Right lobe of liver (tissue), 6 donors: ENCODE data around the gene CEND1. TPM values are rescaled to one million over a fixed set of nuclear protein-coding genes. Genes with fewer than 3 reads are reported as not detected.

Experiments used
- ATAC-seq, 4 donors: fragments of 200-7000 bp; cut with Tn5 transposase; one replicate each; pipeline ENCODE4 v1.9.1; 2020; ENCODE audit warnings: mild to moderate bottlenecking in 4 of 4, moderate library complexity in 4 of 4
- DNase-seq, 3 donors: peaks; one replicate each; pipeline ENCODE4 v3.0.0-alpha.2; 2020
- H3K27ac ChIP-seq, 3 donors: fragments of 200-600 bp; one replicate each; pipeline ENCODE4 v1.8.0; 2022
- H3K27me3 ChIP-seq, 2 donors: fragments of 200-600 bp; one replicate each; pipeline ENCODE4 v1.8.0; 2022
- H3K36me3 ChIP-seq, 4 donors: fragments of 200-600 bp; sonication (generic) in 1 of 4; one replicate each; pipeline versions ENCODE4 v1.5.1 to v1.8.0; 2017 to 2022; ENCODE audit warnings: control low read depth in 1 of 4
- H3K4me1 ChIP-seq, 4 donors: fragments of 200-600 bp; sonication (generic) in 1 of 4; one replicate each; pipeline versions ENCODE4 v1.5.1 to v1.8.0; 2017 to 2022; ENCODE audit warnings: control low read depth in 1 of 4
- H3K4me3 ChIP-seq, 3 donors: fragments of 200-600 bp; one replicate each; pipeline ENCODE4 v1.8.0; 2022
- H3K9me3 ChIP-seq, 4 donors: fragments of 200-600 bp; sonication (generic) in 1 of 4; one replicate each; pipeline versions ENCODE4 v1.5.1 to v1.8.0; 2017 to 2022; ENCODE audit warnings: control low read depth in 1 of 4
- POLR2A ChIP-seq: fragments of 450-650 bp; IDR thresholded peaks from one replicate; pipeline ENCODE4 v1.6.1; 2017; ENCODE audit warnings: antibody characterized with exemption, mild to moderate bottlenecking
- WGBS: methylation state at CpG from one replicate; pipeline ENCODE4 v1.1.6; 2018; ENCODE audit warnings: low coverage, low lambda C conversion rate; ENCODE audit not compliant: insufficient coverage; ENCODE audit errors: missing lambda C conversion rate; 5-methylcytosine and 5-hydroxymethylcytosine counted together
- intact Hi-C, 2 donors: fragments of 100-400 bp; cut with DNase I; formaldehyde crosslinking; loops; one replicate each; pipeline versions ENCODE4 v1.11.2 to v1.14.1; 2022
- total RNA-seq, 6 experiments: library from RNA; depleted of rRNA in 2 of 6; stranded (reverse); fragments of >200 nt in 2 of 6; fragmentation: NEBNext Ultra II Directional in 3 of 6; extraction: Animal tissue kit (Norgen Biotek cat#: 25700) in 3 of 6; gene quantifications; one replicate each; pipeline versions ENCODE4 v1.1.0 to v1.2.4, GENCODE V29; 2016 to 2023
- TF ChIP-seq, protein P1 (sequence below), 4 donors: fragments of 200-600 bp in 3 of 4; fragments of 450-650 bp in 1 of 4; IDR thresholded peaks; one replicate each; pipeline versions ENCODE4 v1.5.1 to v1.8.0; 2016 to 2022; ENCODE audit warnings: antibody characterized with exemption in 4 of 4, mild to moderate bottlenecking in 2 of 4
- donor health status: DM: no; HTN: yes; CAD: no.
- donor health status: DM: no; HTN: no; CAD: no.
- donor health status: DM: no; HTN: no; CAD: no.
- donor health status: DM: no; HTN: yes; CAD: no.
- donor health status: DM: no; HTN: yes; CAD: no.

The CEND1 gene
- total RNA-seq, 6 experiments from 2014 or later, result not detected

- H3K9me3 ChIP-seq, result no peaks in the 10 kb centered on the region
- TF ChIP-seq, protein P1, sequence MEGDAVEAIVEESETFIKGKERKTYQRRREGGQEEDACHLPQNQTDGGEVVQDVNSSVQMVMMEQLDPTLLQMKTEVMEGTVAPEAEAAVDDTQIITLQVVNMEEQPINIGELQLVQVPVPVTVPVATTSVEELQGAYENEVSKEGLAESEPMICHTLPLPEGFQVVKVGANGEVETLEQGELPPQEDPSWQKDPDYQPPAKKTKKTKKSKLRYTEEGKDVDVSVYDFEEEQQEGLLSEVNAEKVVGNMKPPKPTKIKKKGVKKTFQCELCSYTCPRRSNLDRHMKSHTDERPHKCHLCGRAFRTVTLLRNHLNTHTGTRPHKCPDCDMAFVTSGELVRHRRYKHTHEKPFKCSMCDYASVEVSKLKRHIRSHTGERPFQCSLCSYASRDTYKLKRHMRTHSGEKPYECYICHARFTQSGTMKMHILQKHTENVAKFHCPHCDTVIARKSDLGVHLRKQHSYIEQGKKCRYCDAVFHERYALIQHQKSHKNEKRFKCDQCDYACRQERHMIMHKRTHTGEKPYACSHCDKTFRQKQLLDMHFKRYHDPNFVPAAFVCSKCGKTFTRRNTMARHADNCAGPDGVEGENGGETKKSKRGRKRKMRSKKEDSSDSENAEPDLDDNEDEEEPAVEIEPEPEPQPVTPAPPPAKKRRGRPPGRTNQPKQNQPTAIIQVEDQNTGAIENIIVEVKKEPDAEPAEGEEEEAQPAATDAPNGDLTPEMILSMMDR (IDR thresholded peaks at IDR 0.05), result no peak
- TF ChIP-seq POLR2A, result peak; percentile 59
- H3K27ac ChIP-seq, result peak overlapping the region; percentile 70 to 88 (median 85)
- DNase-seq, result peak; percentile 83 to 87 (median 85)
- WGBS, result 0% methylated on average over 3 of the region's 26 CpGs
- H3K4me1 ChIP-seq, result peaks cover 0 to 33% (median 11%) of the 10 kb centered on the region in 4 donors
- H3K4me3 ChIP-seq, result peak overlapping the region; percentile 63 to 73 (median 73)
- intact Hi-C loops, result no loop called here
- peak; percentile 55 to 69 (median 64) for ATAC-seq
- H3K27me3 ChIP-seq, result no peaks in the 10 kb centered on the region
- peaks cover 0 to 5% (median 0%) of the 10 kb centered on the region in 4 donors for H3K36me3 ChIP-seq
Measured at GRCh38 chr11:795634-796564, 6.0 kb upstream of the CEND1 start.

GRCh38 chr11:794766-795633 lies 5.1 kb upstream of the CEND1 start:
- Histone ChIP-seq H3K36me3 (peaks cover 0 to 5% (median 0%) of the 10 kb centered on the region in 4 donors), H3K4me3 (peak overlapping the region; percentile 63 to 73 (median 73)), H3K27me3 (no peaks in the 10 kb centered on the region), H3K9me3 (no peaks in the 10 kb centered on the region), H3K27ac (peak overlapping the region in 2 of 3 donors; percentile 85 to 88), H3K4me1 (peaks cover 0 to 34% (median 11%) of the 10 kb centered on the region in 4 donors)
- ATAC-seq, result peak; percentile 1 to 28 (median 22)
- TF ChIP-seq, protein P1 (IDR thresholded peaks at IDR 0.05), result no peak
- no peak for TF ChIP-seq POLR2A
- intact Hi-C loops, result no loop called here
- peak in 1 of 3 donors; percentile 82 for DNase-seq
- WGBS, result 41% methylated on average over 22 of the region's 38 CpGs

- peaks cover 0 to 5% (median 0%) of the 10 kb centered on the region in 4 donors for H3K36me3 ChIP-seq
- H3K9me3 ChIP-seq, result no peaks in the 10 kb centered on the region
- TF ChIP-seq, protein P1 (IDR thresholded peaks at IDR 0.05), result no peak
- TF ChIP-seq POLR2A, result no peak
- no peak overlapping the region for H3K27ac ChIP-seq
- intact Hi-C loops, result no loop called here
- ATAC-seq (no peak), DNase-seq (peak in 1 of 3 donors; percentile 28)
- H3K27me3 ChIP-seq, result no peaks in the 10 kb centered on the region
- 67% methylated on average over 3 of the region's 31 CpGs for WGBS
- peaks cover 0 to 34% (median 11%) of the 10 kb centered on the region in 4 donors for H3K4me1 ChIP-seq
- H3K4me3 ChIP-seq, result peak overlapping the region in 1 of 3 donors; percentile 73
Measured at GRCh38 chr11:794013-794765, 4.3 kb upstream of the CEND1 start.

- Histone ChIP-seq H3K4me3 (no peak overlapping the region), H3K36me3 (peaks cover 0 to 5% (median 0%) of the 10 kb centered on the region in 4 donors), H3K4me1 (peaks cover 0 to 32% (median 11%) of the 10 kb centered on the region in 4 donors), H3K9me3 (no peaks in the 10 kb centered on the region), H3K27ac (no peak overlapping the region), H3K27me3 (no peaks in the 10 kb centered on the region)
- no peak for ATAC-seq
- peak in 1 of 3 donors; percentile 31 for DNase-seq
- 70% methylated on average over 2 of the region's 7 CpGs for WGBS
- intact Hi-C loops, result no loop called here
- TF ChIP-seq POLR2A, result no peak
- TF ChIP-seq, protein P1 (IDR thresholded peaks at IDR 0.05), result no peak
Measured at GRCh38 chr11:793556-793955, 3.7 kb upstream of the CEND1 start.
